GM20000 (cell line): ENCODE results near the gene SMAD5.

Experiments used
- DNase-seq: peaks from one replicate; pipeline ENCODE4 v3.0.0; 2012; ENCODE audit warnings: low spot score
- TF ChIP-seq, protein P1 (sequence below): IDR thresholded peaks from 2 replicates; pipeline ENCODE4 v1.5.1; 2012; ENCODE audit warnings: mild to moderate bottlenecking, control low read depth; ENCODE audit errors: extremely low read depth, missing control alignments

Gene SMAD5

DNA sequence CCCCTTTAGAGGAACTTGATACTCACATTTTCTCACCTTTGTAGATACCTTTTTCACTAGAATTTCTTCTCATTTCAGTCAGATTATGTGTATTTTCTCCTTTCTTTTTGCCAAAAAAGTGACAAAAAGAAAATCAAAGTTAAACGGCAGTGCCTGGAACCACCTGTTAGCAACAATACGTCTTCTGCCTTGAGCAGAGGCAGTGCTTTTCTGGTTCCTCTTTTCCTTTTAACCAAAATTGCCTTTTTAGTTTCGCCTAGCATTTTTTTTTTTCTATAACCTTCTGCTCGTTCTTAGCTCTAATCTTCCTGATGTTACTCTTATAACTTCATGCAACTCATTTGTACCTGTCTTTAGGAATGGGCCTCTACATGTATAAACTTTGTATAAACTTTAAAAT is 34.3 kb downstream of the SMAD5 start:
- no peak for DNase-seq
- TF ChIP-seq, protein P1, sequence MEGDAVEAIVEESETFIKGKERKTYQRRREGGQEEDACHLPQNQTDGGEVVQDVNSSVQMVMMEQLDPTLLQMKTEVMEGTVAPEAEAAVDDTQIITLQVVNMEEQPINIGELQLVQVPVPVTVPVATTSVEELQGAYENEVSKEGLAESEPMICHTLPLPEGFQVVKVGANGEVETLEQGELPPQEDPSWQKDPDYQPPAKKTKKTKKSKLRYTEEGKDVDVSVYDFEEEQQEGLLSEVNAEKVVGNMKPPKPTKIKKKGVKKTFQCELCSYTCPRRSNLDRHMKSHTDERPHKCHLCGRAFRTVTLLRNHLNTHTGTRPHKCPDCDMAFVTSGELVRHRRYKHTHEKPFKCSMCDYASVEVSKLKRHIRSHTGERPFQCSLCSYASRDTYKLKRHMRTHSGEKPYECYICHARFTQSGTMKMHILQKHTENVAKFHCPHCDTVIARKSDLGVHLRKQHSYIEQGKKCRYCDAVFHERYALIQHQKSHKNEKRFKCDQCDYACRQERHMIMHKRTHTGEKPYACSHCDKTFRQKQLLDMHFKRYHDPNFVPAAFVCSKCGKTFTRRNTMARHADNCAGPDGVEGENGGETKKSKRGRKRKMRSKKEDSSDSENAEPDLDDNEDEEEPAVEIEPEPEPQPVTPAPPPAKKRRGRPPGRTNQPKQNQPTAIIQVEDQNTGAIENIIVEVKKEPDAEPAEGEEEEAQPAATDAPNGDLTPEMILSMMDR = no peak

DNA sequence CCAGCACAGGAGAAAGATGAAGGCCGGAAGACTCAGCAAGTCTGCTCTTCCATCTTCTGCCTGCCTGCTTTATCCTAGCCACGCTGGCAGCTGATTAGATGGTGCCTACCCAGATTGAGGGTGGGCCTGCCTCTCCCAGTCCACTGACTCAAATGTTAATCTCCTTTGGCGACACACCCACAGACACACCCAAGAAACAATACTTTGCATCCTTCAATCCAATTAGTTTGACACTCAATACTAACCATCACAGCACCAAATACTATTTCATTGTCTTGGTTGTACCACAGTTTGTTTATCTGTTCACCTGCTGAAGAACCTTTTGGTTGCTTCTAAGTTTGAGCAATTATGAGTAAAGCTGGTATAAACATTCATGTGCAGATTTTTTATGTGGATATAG is 36.6 kb downstream of the SMAD5 start:
- DNase-seq = no peak
- TF ChIP-seq, protein P1 = no peak

DNA sequence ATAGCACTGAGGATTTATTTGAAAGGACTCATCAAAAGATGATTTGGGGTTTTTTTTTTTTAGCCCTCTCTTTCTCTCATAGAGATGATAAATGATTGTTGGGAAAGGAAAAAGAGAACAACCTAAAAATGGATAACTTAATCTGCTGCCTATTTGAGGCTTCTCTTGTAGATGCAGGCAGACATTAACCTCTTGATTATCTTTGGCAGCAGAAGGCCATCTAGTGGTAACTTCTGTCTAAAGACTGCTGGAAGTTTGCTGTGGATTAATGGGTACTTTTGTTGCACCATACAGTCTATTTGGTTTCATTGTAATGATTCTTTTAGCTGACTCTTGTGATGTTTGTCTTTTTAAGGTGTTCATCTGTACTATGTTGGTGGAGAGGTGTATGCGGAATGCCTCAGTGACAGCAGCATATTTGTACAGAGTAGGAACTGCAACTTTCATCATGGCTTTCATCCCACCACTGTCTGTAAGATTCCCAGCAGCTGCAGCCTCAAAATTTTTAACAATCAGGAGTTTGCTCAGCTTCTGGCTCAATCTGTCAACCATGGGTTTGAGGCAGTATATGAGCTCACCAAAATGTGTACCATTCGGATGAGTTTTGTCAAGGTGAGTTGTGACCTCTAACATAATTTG is 41.5 kb downstream of the SMAD5 start:
- TF ChIP-seq, protein P1 = peak; percentile 35

DNA sequence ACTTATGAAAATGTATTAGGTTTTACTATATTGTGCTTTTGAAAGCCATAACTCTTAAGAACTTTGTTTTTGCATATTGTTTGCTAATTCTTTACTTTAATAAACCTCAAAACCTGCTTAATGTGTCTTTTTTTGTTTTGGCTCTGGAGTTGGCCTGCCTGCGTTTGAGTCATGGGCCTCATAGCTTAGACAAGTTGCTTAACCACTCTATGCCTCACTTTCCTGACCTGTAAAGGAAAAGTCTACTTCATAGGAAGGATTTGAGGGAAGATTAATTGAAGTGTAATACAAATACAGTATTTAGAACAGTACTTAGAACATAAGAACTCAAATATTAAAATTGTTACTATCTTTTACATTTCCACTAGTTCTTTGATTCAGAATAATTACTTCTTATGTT is 50.0 kb downstream of the SMAD5 start:
- TF ChIP-seq, protein P1 = no peak
- no peak for DNase-seq

More for the DNA sequence above, 41.5 kb downstream of the SMAD5 start:
- peak; percentile 52 for DNase-seq

DNA sequence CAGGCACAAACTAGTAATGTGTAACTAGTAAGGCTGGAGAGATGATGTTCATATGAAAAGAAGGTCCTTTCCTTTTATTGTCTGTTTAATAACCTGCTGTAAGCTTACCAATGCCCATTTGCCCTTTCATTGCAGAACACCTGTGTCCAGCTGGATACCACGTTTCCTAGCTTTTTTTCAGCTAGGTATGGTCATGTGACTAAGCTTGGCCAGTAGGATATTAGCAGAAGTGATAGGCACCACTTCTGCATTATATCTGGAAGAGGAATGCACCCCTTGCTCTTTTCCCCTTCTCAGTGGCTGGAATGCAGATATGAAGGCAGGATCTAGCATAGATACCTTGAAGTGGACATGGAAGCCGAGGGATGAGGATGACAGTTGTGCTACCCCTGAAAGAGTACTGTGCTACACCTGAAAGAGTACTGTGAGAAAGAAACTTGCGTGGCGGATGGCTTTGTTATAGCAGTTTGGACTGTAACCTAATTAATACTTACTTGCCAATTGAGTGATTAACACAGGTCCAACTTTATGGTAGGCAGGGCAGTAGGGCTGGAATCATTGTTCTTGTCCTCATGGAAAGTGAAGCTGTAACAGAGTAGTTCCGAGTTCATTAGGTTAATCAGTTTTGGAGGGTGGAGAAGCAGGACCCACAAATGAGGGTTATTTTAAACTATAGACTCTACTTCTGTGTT is 53.5 kb downstream of the SMAD5 start:
- TF ChIP-seq, protein P1 = no peak
- no peak for DNase-seq

DNA sequence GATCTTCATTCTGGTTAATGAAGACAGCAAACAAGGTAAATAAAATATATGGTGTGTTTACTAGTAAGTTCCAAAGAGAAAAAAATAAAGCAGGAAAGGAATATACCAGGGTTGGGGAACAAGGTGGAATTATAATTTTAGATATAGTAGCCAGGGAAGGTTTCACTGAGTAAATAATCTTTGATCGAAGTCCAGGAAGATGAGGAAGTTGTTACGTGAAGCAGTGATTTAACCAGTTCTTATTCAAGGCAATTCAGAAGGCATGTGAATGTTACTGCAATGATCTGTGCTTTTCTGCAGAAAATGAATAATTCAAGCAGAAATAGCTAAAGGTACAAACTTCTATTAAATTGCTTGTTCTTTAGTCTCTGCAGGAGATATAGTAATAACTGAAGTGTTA is 54.2 kb downstream of the SMAD5 start:
- no peak for DNase-seq
- TF ChIP-seq, protein P1 = no peak

DNA sequence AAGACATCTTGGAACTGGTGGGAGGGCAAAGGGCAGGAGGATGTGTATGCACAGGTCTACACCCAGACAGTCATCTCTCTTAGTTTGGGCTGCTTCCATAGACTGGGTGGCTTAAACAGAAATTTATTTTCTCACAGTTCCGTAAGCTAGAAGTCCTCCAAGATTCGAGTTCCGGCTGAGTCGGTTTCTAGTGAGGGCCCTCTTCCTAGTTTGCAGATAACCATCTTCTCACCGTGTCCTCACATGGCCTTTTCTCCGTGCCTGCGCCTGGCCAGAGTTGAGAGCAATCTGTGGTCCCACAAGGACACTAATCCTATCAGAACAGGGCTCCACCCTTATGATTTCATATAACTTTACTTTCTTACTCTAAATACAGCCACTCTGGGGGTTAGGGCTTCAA is 56.2 kb downstream of the SMAD5 start:
- no peak for DNase-seq
- TF ChIP-seq, protein P1 = no peak
